SU-DHL-6 (cell line): ENCODE results near the gene ROGDI.

ENCODE experiments used
- H2AFZ ChIP-seq: fragments of 200-600 bp; sonication (generic); 2 replicates; pipeline ENCODE4 v1.6.1; 2014; ENCODE audit warnings: low read depth, mild to moderate bottlenecking, moderate library complexity, mixed read lengths, antibody characterized with exemption, low read length; ENCODE audit not compliant: severe bottlenecking
- H3F3A ChIP-seq: fragments of 200-600 bp; shearing (Covaris generic); 2 replicates; pipeline ENCODE4 v1.6.0; 2016; ENCODE audit warnings: antibody characterized with exemption, mild to moderate bottlenecking; ENCODE audit not compliant: insufficient read depth
- H3K27ac ChIP-seq: fragments of 200-600 bp; sonication (generic); 2 replicates; pipeline ENCODE4 v1.5.1; 2016; ENCODE audit warnings: low read depth, mild to moderate bottlenecking, low read length, moderate library complexity, mixed read lengths
- H3K27me3 ChIP-seq: fragments of 200-600 bp; sonication (generic), shearing (Covaris generic); 2 replicates; pipeline ENCODE4 v1.6.0; 2014; ENCODE audit warnings: mild to moderate bottlenecking, low read length
- H3K36me3 ChIP-seq: fragments of 200-600 bp; sonication (generic); 2 replicates; pipeline ENCODE4 v1.6.1; 2014; ENCODE audit warnings: mild to moderate bottlenecking, low read length, mixed read lengths
- H3K4me2 ChIP-seq: fragments of 300-600, 200-600 bp; shearing (Covaris generic), sonication (generic); 2 replicates; pipeline ENCODE4 v1.6.0; 2014; ENCODE audit warnings: low read length, low read depth, mild to moderate bottlenecking; ENCODE audit not compliant: poor library complexity, severe bottlenecking
- H3K4me3 ChIP-seq: fragments of 200-600 bp; sonication (generic); 2 replicates; pipeline ENCODE4 v1.5.1; 2014; ENCODE audit warnings: antibody characterized with exemption, low read length, mild to moderate bottlenecking, mixed read lengths; ENCODE audit not compliant: insufficient read depth, poor library complexity, severe bottlenecking
- H3K79me2 ChIP-seq: fragments of 200-600 bp; sonication (generic); 2 replicates; pipeline ENCODE4 v1.6.1; 2014; ENCODE audit warnings: mild to moderate bottlenecking, low read length, moderate library complexity; ENCODE audit not compliant: insufficient read depth
- H3K9ac ChIP-seq: fragments of 200-600 bp; sonication (generic); 2 replicates; pipeline ENCODE4 v1.7.0; 2014; ENCODE audit warnings: mild to moderate bottlenecking, low read length
- H3K9me2 ChIP-seq: fragments of 200-600 bp; sonication (generic); replicated peaks from 2 replicates; pipeline ENCODE4 v1.6.1; 2014; ENCODE audit warnings: low read length; ENCODE audit not compliant: insufficient read depth
- H3K9me3 ChIP-seq: fragments of 200-600 bp; sonication (generic); 2 replicates; pipeline ENCODE4 v1.6.1; 2014; ENCODE audit warnings: low read length, mixed read lengths; ENCODE audit not compliant: insufficient read depth
- H4K20me1 ChIP-seq: fragments of 200-600 bp; sonication (generic); 2 replicates; pipeline ENCODE4 v1.6.1; 2014; ENCODE audit warnings: low read depth, mild to moderate bottlenecking, antibody characterized with exemption, low read length, moderate library complexity, mixed read lengths
- CTCF ChIP-seq: fragments of 200-600 bp; sonication (generic); IDR thresholded peaks from one replicate; pipeline ENCODE4 v1.5.1; 2017; ENCODE audit warnings: antibody characterized with exemption, mild to moderate bottlenecking, low read length, moderate library complexity; ENCODE audit not compliant: insufficient read depth, poor library complexity, severe bottlenecking
- EZH2phosphoT487 ChIP-seq: fragments of 200-600 bp; sonication (generic), shearing (Covaris generic); conservative IDR thresholded peaks from 2 replicates; pipeline ENCODE4 v1.6.1; 2018; ENCODE audit warnings: mild to moderate bottlenecking, antibody characterized with exemption, low read length, moderate library complexity, mixed read lengths

Gene ROGDI

GRCh38 chr16:4755687-4756086, 46.7 kb downstream of the ROGDI start:
- Histone ChIP-seq H3K9ac (no peak overlapping the region), H3K4me3 (no peak overlapping the region), H3K4me2 (no peak overlapping the region), H4K20me1 (no peaks in the 10 kb centered on the region), H3K9me2 (no peaks in the 10 kb centered on the region), H2AFZ (no peak overlapping the region), H3K79me2 (no peaks in the 10 kb centered on the region), H3K36me3 (0 out of 2 replicates have a peak, but pooled peaks cover 5% of the 10 kb centered on the region), H3F3A (no peaks in the 10 kb centered on the region), H3K27me3 (no peaks in the 10 kb centered on the region), H3K9me3 (no peaks in the 10 kb centered on the region), H3K27ac (no peak overlapping the region)
- TF ChIP-seq EZH2phosphoT487 = no peak
- TF ChIP-seq CTCF = no peak

- no peaks in the 10 kb centered on the region for H4K20me1 ChIP-seq
- H3K27me3 ChIP-seq = no peaks in the 10 kb centered on the region
- 0 out of 2 replicates have a peak, but pooled peaks cover 5% of the 10 kb centered on the region for H3K36me3 ChIP-seq
Measured at GRCh38 chr16:4754865-4755264, 47.6 kb downstream of the ROGDI start.

GRCh38 chr16:4753227-4753626, 49.2 kb downstream of the ROGDI start:
- H3K27ac ChIP-seq = no peak overlapping the region
- H3K9me2 ChIP-seq = no peaks in the 10 kb centered on the region
- no peak overlapping the region for H3K4me2 ChIP-seq
- H3K4me3 ChIP-seq = no peak overlapping the region
- 0 out of 2 replicates have a peak, but pooled peaks cover 5% of the 10 kb centered on the region for H3K36me3 ChIP-seq
- H3K79me2 ChIP-seq = no peaks in the 10 kb centered on the region
- H3K27me3 ChIP-seq = no peaks in the 10 kb centered on the region
- no peaks in the 10 kb centered on the region for H3K9me3 ChIP-seq
- no peak overlapping the region for H3K9ac ChIP-seq
- H2AFZ ChIP-seq = no peak overlapping the region
- TF ChIP-seq EZH2phosphoT487 (no peak), CTCF (no peak)
- no peaks in the 10 kb centered on the region for H3F3A ChIP-seq
- no peaks in the 10 kb centered on the region for H4K20me1 ChIP-seq

More at GRCh38 chr16:4754865-4755264, 47.6 kb downstream of the ROGDI start:
- H3F3A ChIP-seq = no peaks in the 10 kb centered on the region
- H3K9me3 ChIP-seq = no peaks in the 10 kb centered on the region
- no peaks in the 10 kb centered on the region for H3K9me2 ChIP-seq
- TF ChIP-seq EZH2phosphoT487 (no peak), CTCF (no peak)
- no peak overlapping the region for H3K4me2 ChIP-seq
- no peak overlapping the region for H2AFZ ChIP-seq
- H3K79me2 ChIP-seq = no peaks in the 10 kb centered on the region
- H3K4me3 ChIP-seq = no peak overlapping the region
- H3K27ac ChIP-seq = no peak overlapping the region
- H3K9ac ChIP-seq = no peak overlapping the region
